Hematopoietic multipotent progenitor cell treated with erythropoietin and hydrocortisone succinate and interleukin-3 and kit ligand, for 15 days (in vitro differentiated cells): Measurements from ENCODE around the gene AQP7.
"Not testable (repeated sequence)": the region's sequence is repeated elsewhere in the genome, so short reads cannot be mapped to it uniquely, and the experiment has no call there.

Experiments
- DNase-seq: peaks from one replicate; pipeline ENCODE4 v3.0.0-alpha.2; 2015; ENCODE audit warnings: low spot score

Gene AQP7

GRCh38 chr9:33402371-33402770 is at the start of gene AQP7:
Gene AQP7 (minus strand): TSS chr9:33402568. CDS start chr9:33401262, 1,306 bp downstream.
- DNase-seq: not testable (repeated sequence)

DNA sequence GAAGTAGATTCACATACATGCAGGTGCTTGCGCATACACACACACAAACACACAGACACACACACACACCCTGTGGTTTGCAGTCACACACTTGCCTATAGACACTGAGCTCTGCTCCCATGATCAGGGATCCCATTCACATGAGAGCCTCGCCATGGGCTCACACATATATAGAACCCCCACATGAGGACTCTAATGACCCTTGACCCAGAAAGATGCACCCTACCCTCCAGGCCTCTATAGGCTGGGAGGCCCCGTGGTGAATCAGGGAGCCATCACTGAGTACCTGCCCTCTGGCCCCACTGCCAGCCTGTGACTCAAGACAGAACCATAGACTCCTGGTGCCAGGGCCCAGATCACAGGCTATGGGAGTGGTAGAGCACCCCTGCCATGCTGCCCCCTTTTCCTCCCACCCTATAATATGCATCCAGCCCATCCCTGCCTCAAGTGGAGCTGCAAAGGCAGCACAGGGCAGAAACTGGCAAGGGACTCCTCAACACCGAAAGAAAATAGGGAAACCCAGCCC is 48.3 kb upstream of the AQP7 start:
- no peak for DNase-seq

GRCh38 chr9:33449715-33450114 is 47.3 kb upstream of the AQP7 start:
- no peak for DNase-seq

DNA sequence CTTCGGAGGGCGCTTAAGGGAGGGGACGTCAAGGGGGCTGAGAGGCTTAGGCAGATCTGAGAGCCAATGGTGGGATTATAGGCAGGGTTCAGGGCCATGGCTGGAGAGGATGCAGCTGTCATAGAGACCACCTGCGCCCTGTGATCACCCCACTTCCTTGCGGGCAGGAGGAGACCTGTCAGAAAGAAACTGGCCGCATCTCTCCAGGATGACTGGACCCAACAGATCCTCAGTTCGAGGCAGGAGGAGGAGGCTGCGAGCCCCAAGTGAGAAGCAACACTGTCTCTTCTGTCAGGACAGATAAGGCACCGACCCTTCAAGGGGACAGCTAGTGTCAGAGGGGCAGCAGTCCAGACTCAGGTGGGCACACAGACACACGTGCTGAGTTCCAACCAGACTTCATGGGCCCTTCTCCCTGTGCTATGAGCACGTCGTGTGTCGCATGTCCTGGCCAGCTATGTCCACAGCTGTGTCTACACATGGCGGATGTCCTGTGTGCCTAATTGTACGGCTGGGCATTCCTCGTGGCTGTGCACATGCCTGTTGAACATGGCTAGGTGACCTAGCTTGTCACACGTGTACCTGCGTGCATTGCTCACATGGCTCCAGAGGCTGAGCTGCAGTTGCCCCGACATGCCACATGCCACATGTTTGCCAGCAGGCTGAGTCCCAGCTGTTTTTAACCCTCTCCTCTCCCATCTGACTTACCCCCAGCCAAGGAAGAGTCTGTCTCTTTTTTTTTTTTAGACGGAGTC is 45.6 kb upstream of the AQP7 start:
- DNase-seq: no peak

DNA sequence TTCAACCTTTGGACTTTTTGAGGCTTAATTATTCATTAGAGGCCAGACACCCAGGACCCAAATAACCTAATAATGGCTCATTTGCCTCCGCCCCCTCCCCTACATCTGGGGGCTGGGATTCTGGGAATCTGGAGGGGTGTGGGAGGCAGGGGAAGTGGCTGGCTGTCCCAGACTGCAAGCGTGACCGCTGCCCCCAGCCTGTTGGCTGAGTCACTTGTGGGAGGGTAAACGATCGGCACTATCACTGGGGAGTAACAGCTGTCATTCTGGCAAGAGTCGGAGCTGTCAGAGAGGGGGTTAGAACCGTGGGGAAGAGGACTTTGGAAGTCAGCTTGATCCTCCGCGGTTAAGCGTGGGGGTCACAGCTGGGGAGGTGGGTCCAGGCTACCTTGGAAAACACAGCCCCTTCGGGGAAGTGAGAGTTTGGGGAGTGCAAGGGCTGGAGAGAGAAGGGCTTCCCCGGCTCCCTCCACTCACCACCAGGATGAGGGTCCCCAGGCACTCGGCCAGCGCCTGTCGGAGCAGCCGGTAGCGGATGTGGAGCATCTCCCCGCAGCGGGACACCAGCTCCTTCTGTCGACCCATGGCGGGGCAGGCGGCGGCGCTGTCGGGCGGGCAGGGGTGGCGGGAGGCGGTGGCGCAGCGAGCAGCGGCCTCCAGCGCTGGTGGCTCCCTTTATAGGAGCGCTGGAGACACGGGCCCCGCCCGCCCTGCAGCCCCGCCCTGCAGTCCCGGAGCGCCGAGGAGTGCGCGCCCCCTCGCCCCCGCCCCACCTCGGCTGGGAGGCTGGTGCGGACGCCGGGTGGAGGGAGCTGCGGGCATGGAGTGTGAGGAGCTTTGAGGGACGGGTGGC is 44.8 kb upstream of the AQP7 start, which contains the start of gene AQP3:
TSS of gene AQP3 (minus strand) at position 648 of the 853 bp plus-strand sequence. CDS start at position 585, 63 bp downstream.
- peak; percentile 78 for DNase-seq

- DNase-seq: peak; percentile 35
Observed at GRCh38 chr9:33446240-33446945, 44.0 kb upstream of the AQP7 start.

DNA sequence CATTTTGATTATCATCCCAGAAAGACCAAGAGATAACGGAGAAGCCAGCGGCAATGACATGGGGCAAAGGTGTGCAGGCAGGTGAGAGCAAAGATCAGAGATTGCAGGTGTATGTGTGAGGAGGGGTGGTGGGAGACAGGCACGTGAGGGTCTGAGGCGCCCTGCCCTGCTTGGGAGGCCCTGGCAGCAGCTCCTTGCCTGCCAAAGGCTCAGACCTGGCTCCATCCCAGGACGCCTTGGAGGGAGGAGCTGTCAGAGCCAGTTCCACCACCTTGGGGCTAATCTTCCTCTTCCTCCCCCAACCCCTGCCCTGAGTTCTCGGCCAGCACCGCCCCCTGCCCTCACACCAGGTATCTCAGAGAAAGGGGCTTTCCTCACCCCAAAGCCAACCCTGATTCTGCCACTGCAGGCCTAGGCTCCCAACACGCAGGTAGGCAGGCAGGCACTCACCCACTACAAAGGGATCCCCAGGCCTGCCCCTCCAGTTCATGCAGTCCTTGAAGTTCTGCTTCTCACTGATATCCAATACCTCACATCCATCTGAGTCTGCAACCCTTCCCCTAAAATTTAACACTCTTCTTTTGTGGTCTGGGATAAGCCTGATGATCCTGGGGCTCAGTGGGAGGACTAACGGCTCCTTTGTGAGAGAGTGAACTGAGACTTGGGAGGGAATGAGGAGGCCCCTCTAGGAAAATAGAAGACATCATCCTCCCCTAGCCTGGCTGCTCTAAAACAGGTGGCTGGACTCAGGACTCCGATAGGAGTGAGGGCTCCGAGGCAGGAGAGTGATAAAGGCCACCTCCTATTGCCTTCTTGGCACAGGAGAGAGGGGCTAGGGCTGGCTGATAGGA is 43.2 kb upstream of the AQP7 start:
- DNase-seq: peak; percentile 64

DNA sequence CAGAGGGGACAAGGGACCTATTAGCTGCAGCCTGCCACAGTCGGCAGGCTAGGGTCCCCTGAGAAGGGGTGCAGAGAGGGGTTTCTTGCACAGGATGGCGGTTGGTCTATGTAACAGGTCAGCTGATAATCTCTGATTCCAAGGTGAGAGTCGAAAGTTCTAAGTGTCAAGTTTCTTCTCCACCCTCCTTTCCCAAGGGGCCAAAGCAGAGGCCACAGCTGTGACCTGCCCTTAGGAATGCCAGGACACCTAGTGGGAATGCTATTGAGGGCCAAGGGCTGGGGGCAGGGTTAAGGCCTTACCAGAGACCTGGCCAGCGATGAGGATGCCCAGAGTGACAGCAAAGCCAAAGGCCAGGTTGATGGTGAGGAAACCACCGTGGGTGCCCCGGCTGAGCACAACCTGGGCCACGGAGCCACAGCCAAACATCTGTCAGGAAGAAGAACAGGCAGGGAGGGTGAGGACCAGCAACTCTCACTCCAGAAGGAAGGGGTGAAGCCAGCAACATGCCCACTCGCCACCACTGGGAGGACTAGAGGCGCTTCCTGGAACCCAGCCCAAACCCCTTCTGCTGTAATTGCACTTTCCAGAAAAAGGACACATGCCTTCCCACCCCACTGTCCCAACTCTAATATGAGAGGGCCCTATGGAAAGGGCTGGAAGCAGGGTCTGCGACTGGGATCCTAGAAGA is 41.2 kb upstream of the AQP7 start:
- DNase-seq: no peak

GRCh38 chr9:33443047-33443446 is 40.7 kb upstream of the AQP7 start:
- DNase-seq: no peak

- DNase-seq: no peak
Observed at GRCh38 chr9:33442125-33442524, 39.8 kb upstream of the AQP7 start.

- no peak for DNase-seq
Observed at GRCh38 chr9:33440609-33441008, 38.2 kb upstream of the AQP7 start.

DNA sequence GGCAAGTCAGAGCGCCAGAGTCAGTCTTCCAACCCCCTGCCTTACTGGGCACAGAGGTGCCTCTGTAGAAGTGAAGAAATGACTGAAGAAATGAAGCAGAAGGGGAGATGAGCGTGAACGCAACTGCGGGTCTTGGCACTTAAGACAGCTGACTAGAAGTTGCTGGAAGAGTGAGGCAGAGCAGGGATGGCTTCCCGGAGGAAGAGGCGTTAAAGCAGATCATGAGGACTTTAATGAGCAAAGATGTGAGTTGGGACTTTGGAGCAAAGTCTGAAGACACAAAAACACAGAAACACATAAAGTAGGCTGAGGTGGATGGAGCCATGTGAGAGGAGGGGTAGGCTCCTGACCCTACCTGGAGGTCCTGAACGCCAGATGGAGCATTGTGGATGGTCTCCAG is 37.8 kb upstream of the AQP7 start:
- DNase-seq: no peak

DNA sequence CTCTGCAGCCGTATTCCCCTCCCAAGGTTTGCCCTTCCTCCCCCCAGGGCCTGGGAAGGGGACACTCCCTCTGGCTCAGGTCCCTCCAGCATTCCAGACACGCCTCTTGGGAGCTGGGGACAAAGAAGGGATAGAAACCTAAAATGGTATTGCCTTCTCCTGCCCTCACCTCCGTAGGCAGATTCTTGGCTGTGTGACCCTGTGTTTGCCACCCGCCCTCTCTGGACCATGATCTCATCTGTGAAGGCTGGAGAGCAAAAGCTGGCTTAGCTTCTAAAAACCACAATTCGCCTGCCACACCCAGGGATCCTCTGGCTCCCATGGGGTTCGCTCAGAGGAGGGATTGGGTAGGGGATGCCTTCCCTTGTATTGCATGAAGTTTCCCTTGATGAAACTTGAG is 37.4 kb upstream of the AQP7 start:
- DNase-seq: no peak

DNA sequence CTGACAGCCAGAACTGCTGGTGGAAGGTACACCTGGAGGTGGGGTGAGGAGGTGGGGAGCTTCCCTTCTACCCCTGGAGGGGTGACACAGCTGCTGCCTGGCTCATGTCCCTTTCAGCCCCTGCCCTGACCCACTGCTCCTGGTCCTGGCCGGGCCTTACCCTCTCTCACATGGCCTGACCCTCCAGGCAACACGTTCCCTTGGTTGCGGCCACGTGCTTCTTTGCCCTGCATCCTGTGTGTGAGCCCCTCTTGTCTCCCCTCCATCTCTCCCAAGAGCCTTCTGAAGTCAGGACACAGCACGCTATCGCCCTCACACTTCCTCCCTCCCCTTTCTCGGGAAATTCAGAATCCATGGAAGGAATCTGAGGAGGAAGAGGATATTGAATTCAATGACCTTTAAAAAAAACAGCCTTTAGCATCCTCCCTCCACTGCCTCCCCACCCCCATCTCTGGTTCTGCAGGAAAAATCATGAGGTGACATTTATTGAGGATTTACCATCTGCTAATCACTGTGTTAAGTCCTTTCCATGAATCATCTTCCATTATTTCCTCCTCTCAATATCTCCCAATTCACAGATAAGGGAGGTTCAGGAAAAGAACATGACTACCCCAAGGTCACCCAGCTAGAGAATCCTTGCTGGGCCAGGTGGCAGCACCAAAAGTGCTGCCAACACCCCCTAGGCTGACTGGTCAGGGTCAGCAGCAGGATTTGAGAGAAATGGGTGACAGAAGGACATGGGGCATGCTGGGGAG is 36.7 kb upstream of the AQP7 start:
- no peak for DNase-seq

DNA sequence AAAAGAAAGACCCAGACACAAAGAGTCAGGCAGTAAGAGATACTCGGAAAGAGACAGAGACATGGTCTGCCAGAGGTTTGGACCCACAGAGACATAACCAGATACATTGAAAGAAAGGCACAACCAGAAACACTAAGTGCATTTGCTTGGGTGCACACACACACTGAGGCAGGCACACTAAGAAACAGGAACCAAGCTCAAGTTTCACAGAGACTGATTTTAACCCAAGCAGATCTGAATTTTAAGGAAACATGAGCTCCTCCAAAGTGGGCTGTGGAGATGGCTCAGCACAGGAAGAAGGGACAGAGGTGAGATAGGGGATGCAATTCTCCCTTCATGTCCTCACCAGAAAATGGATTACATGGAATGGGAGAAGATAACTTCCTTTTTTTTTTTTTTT is 35.5 kb upstream of the AQP7 start:
- DNase-seq: no peak

GRCh38 chr9:33437205-33437604 is 34.8 kb upstream of the AQP7 start:
- DNase-seq: no peak

GRCh38 chr9:33436445-33436844 is 34.1 kb upstream of the AQP7 start:
- DNase-seq: no peak

DNA sequence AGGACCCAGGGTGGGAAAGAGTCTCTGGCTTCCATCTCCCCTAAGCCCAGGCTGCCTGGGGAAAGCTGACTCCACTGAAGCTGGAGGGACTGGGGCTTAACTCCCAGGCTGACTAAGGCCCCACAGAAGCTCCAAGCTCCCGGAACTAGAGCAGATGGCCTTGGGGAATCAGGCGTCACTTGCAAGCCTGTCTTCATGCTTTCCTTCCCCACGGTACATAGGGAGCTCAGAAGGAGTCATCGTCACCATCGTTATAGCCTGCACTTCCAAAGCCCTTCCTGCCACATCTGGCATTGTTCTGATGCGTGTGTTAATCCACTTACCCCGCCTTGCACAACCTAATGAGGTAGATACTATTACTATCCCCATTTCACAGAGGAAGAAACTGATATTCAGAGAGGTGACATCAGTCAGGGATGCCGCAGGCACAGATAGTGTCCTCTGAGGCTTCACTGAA is 33.5 kb upstream of the AQP7 start:
- no peak for DNase-seq

GRCh38 chr9:33434317-33435105 is 32.1 kb upstream of the AQP7 start:
- DNase-seq: no peak
